ENCODE measurements around the gene CCNC.

The CCNC gene

DNA sequence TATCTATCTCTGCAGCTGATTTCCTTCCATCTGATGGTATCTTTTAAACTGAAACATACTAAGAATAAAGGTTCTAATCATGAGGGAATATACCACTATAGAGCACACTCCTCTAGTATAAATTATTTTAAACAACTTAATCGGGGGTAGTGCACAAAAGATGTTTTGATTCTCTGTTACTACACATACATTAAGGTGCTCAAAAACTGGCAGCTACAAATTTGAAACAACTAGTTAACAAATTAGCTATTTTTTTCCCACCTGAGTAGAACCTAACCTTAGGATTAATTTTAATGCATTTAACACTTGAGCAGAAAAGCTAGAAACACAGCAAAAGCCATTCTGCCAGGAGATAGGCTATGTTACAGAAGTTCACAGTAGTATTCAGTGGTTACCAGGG, 23.0 kb downstream of the CCNC start:
- TF ChIP-seq YY1 (IDR thresholded peaks at IDR 0.05; ENCODE audit: low read depth) (no peak), CREB1 (IDR thresholded peaks at IDR 0.05; ENCODE audit: low read depth) (no peak), FOXM1 (IDR thresholded peaks at IDR 0.05; ENCODE audit: borderline replicate concordance, low read depth) (no peak), TAF1 (IDR thresholded peaks at IDR 0.05; ENCODE audit: low read depth) (no peak), CEBPB (IDR thresholded peaks at IDR 0.05) (no peak), NFIC (IDR thresholded peaks at IDR 0.05) (no peak), EGR1 (IDR thresholded peaks at IDR 0.05) (no peak), EP300 (IDR thresholded peaks at IDR 0.05; ENCODE audit: borderline replicate concordance) (no peak), TEAD4 (IDR thresholded peaks at IDR 0.05) (no peak), RAD21 (IDR thresholded peaks at IDR 0.05; ENCODE audit: low read depth) (no peak), ZBTB7A (IDR thresholded peaks at IDR 0.05; ENCODE audit: low read depth) (no peak), TCF12 (IDR thresholded peaks at IDR 0.05; ENCODE audit: low read depth) (no peak)
- TF ChIP-seq, protein P1, sequence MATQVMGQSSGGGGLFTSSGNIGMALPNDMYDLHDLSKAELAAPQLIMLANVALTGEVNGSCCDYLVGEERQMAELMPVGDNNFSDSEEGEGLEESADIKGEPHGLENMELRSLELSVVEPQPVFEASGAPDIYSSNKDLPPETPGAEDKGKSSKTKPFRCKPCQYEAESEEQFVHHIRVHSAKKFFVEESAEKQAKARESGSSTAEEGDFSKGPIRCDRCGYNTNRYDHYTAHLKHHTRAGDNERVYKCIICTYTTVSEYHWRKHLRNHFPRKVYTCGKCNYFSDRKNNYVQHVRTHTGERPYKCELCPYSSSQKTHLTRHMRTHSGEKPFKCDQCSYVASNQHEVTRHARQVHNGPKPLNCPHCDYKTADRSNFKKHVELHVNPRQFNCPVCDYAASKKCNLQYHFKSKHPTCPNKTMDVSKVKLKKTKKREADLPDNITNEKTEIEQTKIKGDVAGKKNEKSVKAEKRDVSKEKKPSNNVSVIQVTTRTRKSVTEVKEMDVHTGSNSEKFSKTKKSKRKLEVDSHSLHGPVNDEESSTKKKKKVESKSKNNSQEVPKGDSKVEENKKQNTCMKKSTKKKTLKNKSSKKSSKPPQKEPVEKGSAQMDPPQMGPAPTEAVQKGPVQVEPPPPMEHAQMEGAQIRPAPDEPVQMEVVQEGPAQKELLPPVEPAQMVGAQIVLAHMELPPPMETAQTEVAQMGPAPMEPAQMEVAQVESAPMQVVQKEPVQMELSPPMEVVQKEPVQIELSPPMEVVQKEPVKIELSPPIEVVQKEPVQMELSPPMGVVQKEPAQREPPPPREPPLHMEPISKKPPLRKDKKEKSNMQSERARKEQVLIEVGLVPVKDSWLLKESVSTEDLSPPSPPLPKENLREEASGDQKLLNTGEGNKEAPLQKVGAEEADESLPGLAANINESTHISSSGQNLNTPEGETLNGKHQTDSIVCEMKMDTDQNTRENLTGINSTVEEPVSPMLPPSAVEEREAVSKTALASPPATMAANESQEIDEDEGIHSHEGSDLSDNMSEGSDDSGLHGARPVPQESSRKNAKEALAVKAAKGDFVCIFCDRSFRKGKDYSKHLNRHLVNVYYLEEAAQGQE (IDR thresholded peaks at IDR 0.05; ENCODE audit: low read depth) = no peak
- TF ChIP-seq, protein P2, sequence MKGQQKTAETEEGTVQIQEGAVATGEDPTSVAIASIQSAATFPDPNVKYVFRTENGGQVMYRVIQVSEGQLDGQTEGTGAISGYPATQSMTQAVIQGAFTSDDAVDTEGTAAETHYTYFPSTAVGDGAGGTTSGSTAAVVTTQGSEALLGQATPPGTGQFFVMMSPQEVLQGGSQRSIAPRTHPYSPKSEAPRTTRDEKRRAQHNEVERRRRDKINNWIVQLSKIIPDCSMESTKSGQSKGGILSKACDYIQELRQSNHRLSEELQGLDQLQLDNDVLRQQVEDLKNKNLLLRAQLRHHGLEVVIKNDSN (IDR thresholded peaks at IDR 0.05) = no peak
- TF ChIP-seq, protein P3, sequence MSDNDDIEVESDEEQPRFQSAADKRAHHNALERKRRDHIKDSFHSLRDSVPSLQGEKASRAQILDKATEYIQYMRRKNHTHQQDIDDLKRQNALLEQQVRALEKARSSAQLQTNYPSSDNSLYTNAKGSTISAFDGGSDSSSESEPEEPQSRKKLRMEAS (IDR thresholded peaks at IDR 0.05) = no peak

DNA sequence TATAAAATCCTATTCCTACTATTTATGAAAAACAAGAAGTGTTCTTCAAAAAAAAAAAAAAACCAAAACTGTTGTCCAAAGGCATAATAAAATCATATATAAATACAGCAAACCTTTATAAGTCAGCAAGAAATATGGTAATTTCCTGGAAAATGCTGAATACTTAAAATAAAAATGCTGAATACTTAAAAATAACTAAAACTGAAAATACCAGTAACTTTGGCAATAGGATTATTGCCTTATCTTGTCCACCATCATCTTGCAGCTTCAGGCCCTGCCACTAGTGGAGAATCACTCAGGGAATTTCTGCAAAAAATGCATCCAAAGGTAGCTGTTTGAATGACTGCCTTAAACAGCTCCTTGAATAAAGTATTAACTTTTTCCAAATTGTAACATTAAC, 24.5 kb downstream of the CCNC start:
- TF ChIP-seq CEBPB (IDR thresholded peaks at IDR 0.05) (no peak), EGR1 (IDR thresholded peaks at IDR 0.05) (no peak), CREB1 (IDR thresholded peaks at IDR 0.05; ENCODE audit: low read depth) (no peak), FOXM1 (IDR thresholded peaks at IDR 0.05; ENCODE audit: borderline replicate concordance, low read depth) (no peak), TEAD4 (IDR thresholded peaks at IDR 0.05) (no peak), RAD21 (IDR thresholded peaks at IDR 0.05; ENCODE audit: low read depth) (no peak), TCF12 (IDR thresholded peaks at IDR 0.05; ENCODE audit: low read depth) (no peak), EP300 (IDR thresholded peaks at IDR 0.05; ENCODE audit: borderline replicate concordance) (no peak), TAF1 (IDR thresholded peaks at IDR 0.05; ENCODE audit: low read depth) (no peak), ZBTB7A (IDR thresholded peaks at IDR 0.05; ENCODE audit: low read depth) (no peak), YY1 (IDR thresholded peaks at IDR 0.05; ENCODE audit: low read depth) (no peak), NFIC (IDR thresholded peaks at IDR 0.05) (no peak)
- TF ChIP-seq, protein P2 (IDR thresholded peaks at IDR 0.05) = no peak
- TF ChIP-seq, protein P1 (IDR thresholded peaks at IDR 0.05; ENCODE audit: low read depth) = no peak
- TF ChIP-seq, protein P3 (IDR thresholded peaks at IDR 0.05) = no peak

DNA sequence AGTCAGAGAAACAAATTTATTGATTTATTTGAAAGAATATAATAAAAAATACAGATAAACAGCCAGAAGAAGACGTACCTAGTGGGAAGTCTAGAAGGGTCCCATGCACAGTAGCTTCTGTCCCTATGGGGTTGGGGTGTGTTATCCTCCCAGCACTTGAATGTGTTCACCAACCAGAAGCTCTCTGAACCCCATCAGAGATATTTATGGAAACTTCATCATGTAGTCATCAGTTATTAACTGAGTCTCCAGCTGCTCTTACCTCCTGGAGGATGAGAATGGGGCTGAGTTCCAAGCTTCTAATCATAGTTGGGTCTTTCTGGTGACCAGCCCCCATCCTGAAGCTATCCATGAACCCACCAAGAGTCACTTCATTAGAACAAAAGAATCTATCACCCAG, 37.8 kb downstream of the CCNC start:
- no peak for TF ChIP-seq FOXM1 (IDR thresholded peaks at IDR 0.05; ENCODE audit: borderline replicate concordance, low read depth)
- no peak for TF ChIP-seq CEBPB (IDR thresholded peaks at IDR 0.05)
- TF ChIP-seq TCF12 (IDR thresholded peaks at IDR 0.05; ENCODE audit: low read depth) = no peak
- TF ChIP-seq RAD21 (IDR thresholded peaks at IDR 0.05; ENCODE audit: low read depth) = no peak
- TF ChIP-seq ZBTB7A (IDR thresholded peaks at IDR 0.05; ENCODE audit: low read depth) = no peak
- TF ChIP-seq EGR1 (IDR thresholded peaks at IDR 0.05) = no peak
- TF ChIP-seq YY1 (IDR thresholded peaks at IDR 0.05; ENCODE audit: low read depth) = no peak
- no peak for TF ChIP-seq EP300 (IDR thresholded peaks at IDR 0.05; ENCODE audit: borderline replicate concordance)
- no peak for TF ChIP-seq TAF1 (IDR thresholded peaks at IDR 0.05; ENCODE audit: low read depth)
- TF ChIP-seq NFIC (IDR thresholded peaks at IDR 0.05) = no peak
- TF ChIP-seq, protein P1 (IDR thresholded peaks at IDR 0.05; ENCODE audit: low read depth) = no peak
- TF ChIP-seq, protein P3 (IDR thresholded peaks at IDR 0.05) = no peak
- TF ChIP-seq TEAD4 (IDR thresholded peaks at IDR 0.05) = no peak
- no peak for TF ChIP-seq CREB1 (IDR thresholded peaks at IDR 0.05; ENCODE audit: low read depth)
- TF ChIP-seq, protein P2 (IDR thresholded peaks at IDR 0.05) = no peak
